AG09309 (cell line): ENCODE data around the gene ARHGAP22.

ENCODE experiments used
- DNase-seq: peaks from one replicate; pipeline ENCODE4 v3.0.0-alpha.2; 2010; ENCODE audit warnings: low read depth
- H3K4me3 ChIP-seq: 2 replicates; pipeline ENCODE4 v1.5.1; 2011; ENCODE audit warnings: mild to moderate bottlenecking, low read depth, low read length, moderate library complexity; ENCODE audit not compliant: control insufficient read depth
- CTCF ChIP-seq: IDR thresholded peaks from 2 replicates; pipeline ENCODE4 v1.5.1; 2011; ENCODE audit warnings: mild to moderate bottlenecking, low read depth, low read length, inconsistent platforms; ENCODE audit not compliant: insufficient read depth, control insufficient read depth; ENCODE audit errors: missing control alignments

The ARHGAP22 gene

GRCh38 chr10:48612236-48612943 lies 7.5 kb upstream of the ARHGAP22 start:
- no peak overlapping the region for H3K4me3 ChIP-seq
- TF ChIP-seq CTCF, result no peak
- no peak for DNase-seq

GRCh38 chr10:48611133-48611532 lies 6.3 kb upstream of the ARHGAP22 start:
- H3K4me3 ChIP-seq, result no peak overlapping the region
- DNase-seq, result no peak
- no peak for TF ChIP-seq CTCF

- no peak for TF ChIP-seq CTCF
- no peak overlapping the region for H3K4me3 ChIP-seq
- DNase-seq, result no peak
These were observed 5.8 kb upstream of the ARHGAP22 start for GRCh38 chr10:48610585-48611093.

- no peak for TF ChIP-seq CTCF
- H3K4me3 ChIP-seq, result no peak overlapping the region
- DNase-seq, result no peak
These were observed 5.2 kb upstream of the ARHGAP22 start for GRCh38 chr10:48609899-48610584.

GRCh38 chr10:48609441-48609840 lies 4.6 kb upstream of the ARHGAP22 start:
- no peak overlapping the region for H3K4me3 ChIP-seq
- no peak for DNase-seq
- no peak for TF ChIP-seq CTCF

GRCh38 chr10:48608976-48609375 lies 4.1 kb upstream of the ARHGAP22 start:
- DNase-seq, result no peak

More at GRCh38 chr10:48608976-48609375, 4.1 kb upstream of the ARHGAP22 start:
- no peak for TF ChIP-seq CTCF
- H3K4me3 ChIP-seq, result no peak overlapping the region
